ENCODE data around the gene PCSK5.

The PCSK5 gene

GRCh38 chr9:76150013-76150412 lies 259.5 kb downstream of the PCSK5 start:
- no peaks in the 10 kb centered on the region for H3K4me1 Mint-ChIP-seq (ENCODE audit: low read depth)
- H3K36me3 Mint-ChIP-seq (ENCODE audit: low read depth), result no peaks in the 10 kb centered on the region
- H3K27me3 Mint-ChIP-seq, result no peaks in the 10 kb centered on the region
- no peaks in the 10 kb centered on the region for H3K9me3 Mint-ChIP-seq
- no peak overlapping the region for H3K4me3 Mint-ChIP-seq
- H3K27ac Mint-ChIP-seq, result no peak overlapping the region

- Mint-ChIP-seq H3K4me1 (ENCODE audit: low read depth) (no peaks in the 10 kb centered on the region), H3K27me3 (no peaks in the 10 kb centered on the region), H3K9me3 (no peaks in the 10 kb centered on the region), H3K27ac (no peak overlapping the region), H3K36me3 (ENCODE audit: low read depth) (no peaks in the 10 kb centered on the region), H3K4me3 (no peak overlapping the region)
These were observed 260.8 kb downstream of the PCSK5 start for GRCh38 chr9:76151267-76151666.

- Mint-ChIP-seq H3K36me3 (ENCODE audit: low read depth) (no peaks in the 10 kb centered on the region), H3K4me3 (no peak overlapping the region), H3K9me3 (no peaks in the 10 kb centered on the region), H3K27ac (no peak overlapping the region), H3K4me1 (ENCODE audit: low read depth) (no peaks in the 10 kb centered on the region), H3K27me3 (no peaks in the 10 kb centered on the region)
These were observed 262.9 kb downstream of the PCSK5 start for GRCh38 chr9:76153339-76153738.

GRCh38 chr9:76153902-76154629 lies 263.6 kb downstream of the PCSK5 start:
- no peak overlapping the region for H3K27ac Mint-ChIP-seq

GRCh38 chr9:76155361-76155760 lies 264.9 kb downstream of the PCSK5 start:
- no peak overlapping the region for H3K27ac Mint-ChIP-seq
- no peaks in the 10 kb centered on the region for H3K4me1 Mint-ChIP-seq (ENCODE audit: low read depth)
- H3K36me3 Mint-ChIP-seq (ENCODE audit: low read depth), result peaks cover 8% of the 10 kb centered on the region
- H3K9me3 Mint-ChIP-seq, result no peaks in the 10 kb centered on the region
- H3K4me3 Mint-ChIP-seq, result no peak overlapping the region
- no peaks in the 10 kb centered on the region for H3K27me3 Mint-ChIP-seq

More at GRCh38 chr9:76153902-76154629, 263.6 kb downstream of the PCSK5 start:
- Mint-ChIP-seq H3K4me1 (ENCODE audit: low read depth) (no peaks in the 10 kb centered on the region), H3K27me3 (no peaks in the 10 kb centered on the region), H3K36me3 (ENCODE audit: low read depth) (peaks cover 5% of the 10 kb centered on the region), H3K9me3 (no peaks in the 10 kb centered on the region), H3K4me3 (no peak overlapping the region)

GRCh38 chr9:76158713-76159112 lies 268.2 kb downstream of the PCSK5 start:
- Mint-ChIP-seq H3K4me1 (ENCODE audit: low read depth) (no peaks in the 10 kb centered on the region), H3K27ac (no peak overlapping the region), H3K9me3 (no peaks in the 10 kb centered on the region), H3K36me3 (ENCODE audit: low read depth) (peaks cover 20% of the 10 kb centered on the region), H3K27me3 (no peaks in the 10 kb centered on the region), H3K4me3 (no peak overlapping the region)

GRCh38 chr9:76159293-76159926 lies 268.9 kb downstream of the PCSK5 start:
- Mint-ChIP-seq H3K9me3 (no peaks in the 10 kb centered on the region), H3K4me3 (no peak overlapping the region), H3K4me1 (ENCODE audit: low read depth) (no peaks in the 10 kb centered on the region), H3K27ac (no peak overlapping the region), H3K36me3 (ENCODE audit: low read depth) (peaks cover 20% of the 10 kb centered on the region), H3K27me3 (no peaks in the 10 kb centered on the region)

- Mint-ChIP-seq H3K36me3 (ENCODE audit: low read depth) (peaks cover 20% of the 10 kb centered on the region), H3K4me1 (ENCODE audit: low read depth) (no peaks in the 10 kb centered on the region), H3K9me3 (no peaks in the 10 kb centered on the region), H3K27ac (no peak overlapping the region), H3K4me3 (no peak overlapping the region), H3K27me3 (no peaks in the 10 kb centered on the region)
These were observed 270.6 kb downstream of the PCSK5 start for GRCh38 chr9:76161106-76161505.

- Mint-ChIP-seq H3K27me3 (no peaks in the 10 kb centered on the region), H3K4me3 (no peak overlapping the region), H3K4me1 (ENCODE audit: low read depth) (no peaks in the 10 kb centered on the region), H3K27ac (no peak overlapping the region), H3K9me3 (no peaks in the 10 kb centered on the region), H3K36me3 (ENCODE audit: low read depth) (peaks cover 20% of the 10 kb centered on the region)
These were observed 271.1 kb downstream of the PCSK5 start for GRCh38 chr9:76161541-76161940.

- H3K27ac Mint-ChIP-seq, result no peak overlapping the region
- H3K36me3 Mint-ChIP-seq (ENCODE audit: low read depth), result peaks cover 20% of the 10 kb centered on the region
- H3K4me1 Mint-ChIP-seq (ENCODE audit: low read depth), result no peaks in the 10 kb centered on the region
- H3K4me3 Mint-ChIP-seq, result no peak overlapping the region
- H3K9me3 Mint-ChIP-seq, result no peaks in the 10 kb centered on the region
- no peaks in the 10 kb centered on the region for H3K27me3 Mint-ChIP-seq
These were observed 271.7 kb downstream of the PCSK5 start for GRCh38 chr9:76162086-76162730.

- H3K27me3 Mint-ChIP-seq, result no peaks in the 10 kb centered on the region
- H3K27ac Mint-ChIP-seq, result no peak overlapping the region
- H3K9me3 Mint-ChIP-seq, result no peaks in the 10 kb centered on the region
- no peaks in the 10 kb centered on the region for H3K4me1 Mint-ChIP-seq (ENCODE audit: low read depth)
- H3K36me3 Mint-ChIP-seq (ENCODE audit: low read depth), result peaks cover 20% of the 10 kb centered on the region
- H3K4me3 Mint-ChIP-seq, result no peak overlapping the region
These were observed 272.5 kb downstream of the PCSK5 start for GRCh38 chr9:76162751-76163500.

GRCh38 chr9:76166526-76166925 lies 276.1 kb downstream of the PCSK5 start:
- peaks cover 9% of the 10 kb centered on the region for H3K36me3 Mint-ChIP-seq (ENCODE audit: low read depth)
- H3K27ac Mint-ChIP-seq, result no peak overlapping the region
- no peak overlapping the region for H3K4me3 Mint-ChIP-seq
- no peaks in the 10 kb centered on the region for H3K4me1 Mint-ChIP-seq (ENCODE audit: low read depth)
- no peaks in the 10 kb centered on the region for H3K27me3 Mint-ChIP-seq
- no peaks in the 10 kb centered on the region for H3K9me3 Mint-ChIP-seq

- H3K4me3 Mint-ChIP-seq, result no peak overlapping the region
These were observed 285.7 kb downstream of the PCSK5 start for GRCh38 chr9:76176171-76176570.

GRCh38 chr9:76177931-76178330 lies 287.5 kb downstream of the PCSK5 start:
- H3K27ac Mint-ChIP-seq, result no peak overlapping the region
- H3K4me3 Mint-ChIP-seq, result no peak overlapping the region
- H3K9me3 Mint-ChIP-seq, result no peaks in the 10 kb centered on the region
- no peaks in the 10 kb centered on the region for H3K27me3 Mint-ChIP-seq
- peaks cover 5% of the 10 kb centered on the region for H3K4me1 Mint-ChIP-seq (ENCODE audit: low read depth)
- peaks cover 17% of the 10 kb centered on the region for H3K36me3 Mint-ChIP-seq (ENCODE audit: low read depth)

More at GRCh38 chr9:76176171-76176570, 285.7 kb downstream of the PCSK5 start:
- Mint-ChIP-seq H3K27ac (no peak overlapping the region), H3K36me3 (ENCODE audit: low read depth) (peaks cover 11% of the 10 kb centered on the region), H3K27me3 (no peaks in the 10 kb centered on the region), H3K9me3 (no peaks in the 10 kb centered on the region), H3K4me1 (ENCODE audit: low read depth) (peaks cover 4% of the 10 kb centered on the region)

- Mint-ChIP-seq H3K9me3 (no peaks in the 10 kb centered on the region), H3K4me3 (no peak overlapping the region), H3K27ac (no peak overlapping the region), H3K36me3 (ENCODE audit: low read depth) (peaks cover 16% of the 10 kb centered on the region), H3K27me3 (no peaks in the 10 kb centered on the region), H3K4me1 (ENCODE audit: low read depth) (peaks cover 5% of the 10 kb centered on the region)
These were observed 290.1 kb downstream of the PCSK5 start for GRCh38 chr9:76180541-76180940.

All from stimulated activated naive CD8-positive, alpha-beta T cell treated with anti-CD3 and anti-CD28 coated beads, Interleukin-15, Interleukin-2, amounts not matched to agents 100 ng/mL and 50 ng/mL, for 24 hours (primary cell).